PFSK-1 (cell line): ENCODE data around the gene NT5DC2.

Experiments
- FOXP2 ChIP-seq: optimal IDR thresholded peaks from 2 replicates; pipeline ENCODE3; 2011; ENCODE audit warnings: borderline replicate concordance, control low read depth, inconsistent platforms; ENCODE audit not compliant: insufficient read depth; ENCODE audit errors: extremely low read length, extremely low read depth
- POLR2AphosphoS5 ChIP-seq: IDR thresholded peaks from 2 replicates; pipeline ENCODE4 v1.6.1; 2012; ENCODE audit warnings: low read depth, mild to moderate bottlenecking, control low read depth, low read length, moderate library complexity
- SIN3A ChIP-seq: IDR thresholded peaks from 2 replicates; pipeline ENCODE4 v1.6.1; 2012; ENCODE audit warnings: mild to moderate bottlenecking, low read length, moderate library complexity, borderline replicate concordance; ENCODE audit not compliant: insufficient read depth
- TAF1 ChIP-seq: IDR thresholded peaks from 2 replicates; pipeline ENCODE4 v1.6.1; 2012; ENCODE audit warnings: low read length, control low read depth, borderline replicate concordance; ENCODE audit not compliant: insufficient read depth
- TF ChIP-seq, protein P1 (sequence below), 2 experiments: IDR thresholded peaks; 2 replicates each; pipeline versions ENCODE4 v1.6.1 to v1.8.0; 2011 to 2012; ENCODE audit warnings: low read depth in 2 of 2, low read length in 2 of 2, control low read depth in 1 of 2, inconsistent platforms in 1 of 2, mild to moderate bottlenecking in 1 of 2, moderate library complexity in 1 of 2; ENCODE audit not compliant: insufficient read depth in 1 of 2

NT5DC2 gene

DNA sequence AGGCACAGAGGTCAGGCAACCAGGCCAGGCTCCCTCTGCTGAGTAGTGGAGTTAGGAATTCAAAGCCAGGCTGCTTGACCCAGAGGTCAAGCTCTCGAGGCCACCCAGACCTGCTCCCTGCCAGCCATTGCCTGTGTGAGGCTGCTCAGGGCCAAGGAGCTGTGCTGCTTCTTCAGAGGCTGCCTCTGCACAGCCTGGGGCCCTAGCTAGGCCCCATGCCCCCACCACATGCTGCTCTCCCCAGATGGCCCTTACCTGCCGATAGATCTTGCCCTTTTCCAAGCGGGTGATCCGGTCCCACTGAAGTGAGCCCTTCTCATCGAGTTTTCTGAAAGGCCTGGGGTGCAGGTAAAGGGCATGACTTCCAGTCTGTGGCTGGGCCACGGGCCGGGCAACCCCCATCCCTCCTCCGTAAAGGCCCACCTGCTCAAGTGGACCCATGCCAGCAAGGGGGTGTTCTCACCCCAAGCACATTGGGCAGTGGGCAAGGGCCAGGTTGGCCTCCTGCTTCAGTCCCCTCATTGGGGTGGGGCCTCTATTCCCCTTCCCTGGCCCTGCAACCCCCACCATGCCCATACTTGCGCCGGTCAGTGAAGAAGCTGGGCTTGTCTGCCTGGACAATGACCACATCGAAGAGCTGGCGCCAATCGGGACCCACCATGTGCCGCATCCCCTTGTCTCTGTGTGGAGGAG lies 6.5 kb downstream of the NT5DC2 start:
- TF ChIP-seq TAF1: no peak
- TF ChIP-seq POLR2AphosphoS5: no peak
- no peak for TF ChIP-seq SIN3A
- TF ChIP-seq, protein P1, sequence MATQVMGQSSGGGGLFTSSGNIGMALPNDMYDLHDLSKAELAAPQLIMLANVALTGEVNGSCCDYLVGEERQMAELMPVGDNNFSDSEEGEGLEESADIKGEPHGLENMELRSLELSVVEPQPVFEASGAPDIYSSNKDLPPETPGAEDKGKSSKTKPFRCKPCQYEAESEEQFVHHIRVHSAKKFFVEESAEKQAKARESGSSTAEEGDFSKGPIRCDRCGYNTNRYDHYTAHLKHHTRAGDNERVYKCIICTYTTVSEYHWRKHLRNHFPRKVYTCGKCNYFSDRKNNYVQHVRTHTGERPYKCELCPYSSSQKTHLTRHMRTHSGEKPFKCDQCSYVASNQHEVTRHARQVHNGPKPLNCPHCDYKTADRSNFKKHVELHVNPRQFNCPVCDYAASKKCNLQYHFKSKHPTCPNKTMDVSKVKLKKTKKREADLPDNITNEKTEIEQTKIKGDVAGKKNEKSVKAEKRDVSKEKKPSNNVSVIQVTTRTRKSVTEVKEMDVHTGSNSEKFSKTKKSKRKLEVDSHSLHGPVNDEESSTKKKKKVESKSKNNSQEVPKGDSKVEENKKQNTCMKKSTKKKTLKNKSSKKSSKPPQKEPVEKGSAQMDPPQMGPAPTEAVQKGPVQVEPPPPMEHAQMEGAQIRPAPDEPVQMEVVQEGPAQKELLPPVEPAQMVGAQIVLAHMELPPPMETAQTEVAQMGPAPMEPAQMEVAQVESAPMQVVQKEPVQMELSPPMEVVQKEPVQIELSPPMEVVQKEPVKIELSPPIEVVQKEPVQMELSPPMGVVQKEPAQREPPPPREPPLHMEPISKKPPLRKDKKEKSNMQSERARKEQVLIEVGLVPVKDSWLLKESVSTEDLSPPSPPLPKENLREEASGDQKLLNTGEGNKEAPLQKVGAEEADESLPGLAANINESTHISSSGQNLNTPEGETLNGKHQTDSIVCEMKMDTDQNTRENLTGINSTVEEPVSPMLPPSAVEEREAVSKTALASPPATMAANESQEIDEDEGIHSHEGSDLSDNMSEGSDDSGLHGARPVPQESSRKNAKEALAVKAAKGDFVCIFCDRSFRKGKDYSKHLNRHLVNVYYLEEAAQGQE (IDR thresholded peaks at IDR 0.05; ENCODE audit: insufficient read depth in 1 of 2, low read depth in 2 of 2, low read length in 2 of 2): no peak
- no peak for TF ChIP-seq FOXP2

DNA sequence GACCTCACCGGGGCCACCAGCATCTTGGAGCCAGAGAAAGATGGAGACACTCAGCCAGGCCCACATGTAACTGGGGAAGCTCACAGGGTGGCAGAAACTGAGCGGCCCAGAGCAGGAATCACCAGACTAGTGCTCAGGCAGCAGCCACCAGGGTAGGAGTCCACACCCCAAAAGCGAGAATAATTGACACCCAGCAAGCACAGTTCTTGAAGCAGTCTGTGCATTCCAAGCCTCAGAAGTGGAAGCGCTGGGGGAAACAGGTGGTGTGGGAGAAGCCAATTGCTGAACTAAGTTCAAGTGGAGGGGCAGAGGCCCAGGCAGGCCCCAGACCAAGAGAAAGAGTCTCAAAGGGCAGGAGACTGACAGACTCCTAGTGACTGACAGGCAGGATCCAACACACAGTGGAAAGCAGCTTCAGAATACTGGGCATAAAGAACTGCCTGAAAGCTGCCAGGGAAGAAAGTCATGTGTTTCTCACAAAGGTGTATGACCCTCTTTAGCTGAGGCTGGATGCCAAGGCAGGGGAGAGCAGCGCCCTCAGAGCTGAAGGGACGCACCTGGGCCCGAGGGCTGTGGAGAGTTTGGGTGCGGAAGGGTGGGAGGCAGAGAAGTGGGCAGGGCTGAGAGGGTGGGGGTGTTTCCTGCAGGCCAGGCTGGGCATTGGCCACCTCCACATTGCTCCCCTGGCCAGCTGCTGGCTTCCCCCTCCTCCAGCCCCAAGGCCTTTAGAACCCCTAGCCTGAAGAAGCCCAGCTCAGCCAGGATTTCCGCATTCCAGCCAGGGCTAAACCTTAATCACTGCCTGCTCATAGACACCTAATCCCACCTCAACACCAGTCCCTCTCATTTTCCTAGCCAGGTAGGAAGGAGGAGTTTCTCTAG lies 7.7 kb downstream of the NT5DC2 start:
- TF ChIP-seq SIN3A: no peak
- TF ChIP-seq, protein P1 (IDR thresholded peaks at IDR 0.05; ENCODE audit: insufficient read depth in 1 of 2, low read depth in 2 of 2, low read length in 2 of 2): no peak
- TF ChIP-seq TAF1: no peak

DNA sequence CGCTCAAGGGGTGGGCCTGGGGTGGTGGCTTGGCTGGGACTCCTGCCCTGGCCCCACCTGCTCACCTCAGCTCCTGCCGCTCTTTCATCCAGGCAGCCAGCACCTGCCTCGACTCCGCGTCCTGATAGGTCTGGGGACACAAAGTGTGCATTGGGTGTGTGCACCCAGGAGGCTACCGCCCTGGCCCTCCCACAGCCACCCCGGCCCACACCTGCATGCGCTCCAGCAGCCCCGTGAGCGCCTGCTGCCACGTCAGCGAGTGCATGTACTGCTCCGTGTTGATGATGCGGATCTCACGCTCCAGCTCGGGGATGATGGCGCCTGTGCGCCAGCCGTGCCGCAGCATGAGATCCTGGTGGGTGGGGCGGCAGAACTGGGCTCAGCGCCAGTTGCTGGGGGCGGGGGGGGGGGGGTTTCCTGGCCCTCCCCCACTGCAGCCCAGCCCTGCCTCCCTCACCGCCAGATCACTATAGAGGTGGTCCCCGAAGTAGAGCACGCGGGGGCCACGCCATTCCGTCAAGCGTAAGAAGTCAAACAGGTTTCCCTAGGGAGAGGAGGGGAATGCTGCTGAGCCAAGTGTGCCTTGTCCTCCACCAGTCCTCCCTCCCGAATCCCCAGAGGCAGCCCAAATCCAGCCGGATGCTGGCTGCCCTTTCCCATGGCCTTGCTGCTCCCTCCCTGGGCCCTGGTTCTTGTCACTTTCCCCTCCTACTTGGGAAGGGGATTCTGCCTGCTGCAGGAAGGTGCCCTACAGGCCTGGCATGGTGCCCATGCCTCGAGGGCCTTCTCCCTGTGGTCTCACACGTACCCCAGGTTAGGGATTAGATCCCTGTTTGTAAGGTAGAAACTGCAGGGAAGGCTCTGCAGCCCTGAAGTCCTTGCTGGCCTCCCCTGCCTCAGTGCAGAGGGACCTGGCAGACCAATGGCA lies 8.6 kb downstream of the NT5DC2 start:
- TF ChIP-seq SIN3A: no peak
- TF ChIP-seq, protein P1 (IDR thresholded peaks at IDR 0.05; ENCODE audit: insufficient read depth in 1 of 2, low read depth in 2 of 2, low read length in 2 of 2): no peak
- TF ChIP-seq POLR2AphosphoS5: no peak
- TF ChIP-seq TAF1: no peak
- no peak for TF ChIP-seq FOXP2

DNA sequence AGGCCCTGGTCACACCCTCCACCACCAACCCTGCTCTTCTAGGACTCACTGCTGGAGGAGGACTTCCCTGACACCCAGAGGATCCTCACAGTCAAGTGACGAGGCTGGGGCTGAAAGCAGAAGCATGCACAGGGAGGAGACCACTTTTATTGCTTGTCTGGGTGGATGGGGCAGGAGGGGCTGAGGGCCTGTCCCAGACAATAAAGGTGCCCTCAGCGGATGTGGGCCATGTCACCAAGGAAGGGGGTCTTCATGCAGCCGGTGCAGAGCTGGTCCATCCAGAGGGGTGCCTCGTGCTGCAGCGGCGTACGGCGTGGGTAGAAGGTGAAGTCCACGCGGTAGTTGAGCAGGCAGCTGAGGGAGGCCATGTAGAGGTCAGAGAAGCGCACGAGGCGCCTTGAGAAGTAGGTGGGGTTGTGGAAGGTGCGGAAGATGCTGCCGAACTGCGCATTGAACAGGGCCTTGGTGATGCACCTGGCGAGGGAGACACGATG lies 9.4 kb downstream of the NT5DC2 start:
- no peak for TF ChIP-seq POLR2AphosphoS5
- TF ChIP-seq SIN3A: no peak
- TF ChIP-seq, protein P1 (IDR thresholded peaks at IDR 0.05; ENCODE audit: insufficient read depth in 1 of 2, low read depth in 2 of 2, low read length in 2 of 2): no peak
- TF ChIP-seq TAF1: no peak
- no peak for TF ChIP-seq FOXP2
